ENCODE measurements around the gene SPEF2.

- no peak for TF ChIP-seq CTCF (conservative IDR thresholded peaks at IDR 0.05; ENCODE audit: low read length)
- TF ChIP-seq EZH2phosphoT487 (IDR thresholded peaks at IDR 0.05; ENCODE audit: borderline replicate concordance, low read depth, low read length), result no peak
These were observed 181.5 kb downstream of the SPEF2 start for GRCh38 chr5:35799181-35799580.
